Glomerular endothelial cell (primary cell): ENCODE data around the gene SLIT1. TPM values are rescaled to one million over a fixed set of nuclear protein-coding genes. Genes with fewer than 3 reads are reported as not detected.
"Not testable (repeated sequence)": the region's sequence is repeated elsewhere in the genome, so short reads cannot be mapped to it uniquely, and the experiment has no call there.

Experiments used
- DNase-seq: peaks from one replicate; pipeline ENCODE4 v3.0.0-alpha.2; 2011; ENCODE audit warnings: low read depth, low spot score; ENCODE audit errors: extremely low read depth
- total RNA-seq: library from RNA; depleted of rRNA; stranded (reverse); fragments of >200 nt; gene quantifications from 2 replicates; pipeline ENCODE4 v1.2.3, GENCODE V29; 2015

Gene SLIT1
- total RNA-seq, 1 donor from 2014 or later: not detected

DNA sequence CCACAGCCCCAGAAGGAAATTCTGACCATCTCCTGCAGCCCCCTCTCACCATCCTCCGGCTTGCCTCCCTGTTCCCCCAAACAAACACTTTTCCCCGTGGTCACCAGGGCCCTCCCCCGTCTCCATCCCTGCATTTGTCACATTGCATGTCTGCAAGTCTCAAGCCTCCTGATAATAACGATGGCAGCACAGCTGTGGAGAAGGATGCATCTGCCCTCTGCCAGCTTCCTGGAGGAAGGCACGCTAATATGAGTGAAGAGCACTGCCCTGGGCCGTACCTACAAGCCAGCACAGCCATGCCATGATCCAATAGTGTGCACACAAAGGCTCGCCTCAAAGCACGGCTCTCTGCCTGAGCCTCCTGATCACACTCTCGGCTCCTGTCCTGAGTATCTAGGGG, 98.5 kb downstream of the SLIT1 start:
- DNase-seq: no peak

DNA sequence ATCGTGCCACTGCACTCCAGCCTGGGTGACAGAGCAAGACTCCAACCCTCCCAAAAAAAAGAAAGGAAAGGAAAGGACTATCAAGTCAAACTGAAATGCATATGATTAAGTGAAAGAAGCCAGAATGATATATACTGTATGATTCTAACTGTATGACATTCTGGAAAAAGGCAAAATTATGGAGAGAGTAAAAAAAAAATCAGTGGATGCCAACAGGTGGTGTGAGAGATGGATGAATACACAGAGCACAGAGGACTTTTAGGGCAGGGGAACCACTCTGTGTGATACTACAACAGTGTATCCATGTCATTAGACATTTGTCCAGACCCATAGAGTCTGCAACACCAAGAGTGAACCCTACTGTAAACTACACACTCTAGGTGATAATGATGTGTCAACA, 99.2 kb downstream of the SLIT1 start:
- no peak for DNase-seq

DNA sequence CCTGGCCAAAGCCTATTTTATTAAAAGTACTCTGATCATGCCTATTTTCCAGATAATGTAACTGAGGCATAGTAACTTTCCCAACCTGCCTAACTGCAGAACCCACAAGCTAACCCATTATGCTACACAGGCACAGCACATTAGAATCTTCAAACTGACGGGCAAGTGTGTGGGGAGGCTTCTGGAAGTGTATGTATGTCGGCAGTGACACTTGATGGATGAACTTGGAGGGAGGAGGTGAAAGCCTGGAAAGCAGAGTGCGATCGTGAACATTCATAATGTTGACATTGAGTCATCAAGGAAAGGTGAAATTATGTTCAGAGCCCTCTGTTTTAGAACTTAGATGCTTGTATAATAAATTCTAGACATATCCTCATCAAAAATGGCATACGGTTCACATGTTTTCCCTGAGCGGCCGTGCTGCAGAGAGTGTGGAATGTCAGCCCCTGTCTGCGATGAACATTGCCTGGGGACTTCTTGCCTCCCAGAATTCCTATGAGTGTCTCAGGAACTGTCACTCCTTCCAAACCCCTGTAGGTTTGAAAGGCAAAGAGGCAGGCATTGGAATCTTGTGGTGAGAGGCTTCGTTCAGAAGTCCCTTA, 102.4 kb downstream of the SLIT1 start:
- DNase-seq: no peak

DNA sequence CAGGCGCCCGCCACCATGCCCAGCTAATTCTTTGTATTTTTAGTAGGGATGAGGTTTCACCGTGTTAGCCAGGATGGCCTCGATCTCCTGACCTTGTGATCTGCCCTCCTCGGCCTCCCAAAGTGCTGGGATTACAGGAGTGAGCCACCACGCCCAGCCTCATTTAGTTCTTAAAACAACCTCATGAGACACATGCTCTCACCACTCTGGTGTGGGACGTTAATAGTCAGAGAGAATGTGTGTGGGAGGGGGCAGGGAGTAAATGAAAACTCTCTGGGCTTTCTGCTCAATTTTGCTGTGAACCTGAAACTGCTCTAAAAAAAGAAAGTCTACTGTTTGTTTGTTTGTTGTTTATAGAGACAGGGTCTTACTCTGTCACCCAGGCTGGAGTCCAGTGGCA, 103.2 kb downstream of the SLIT1 start:
- DNase-seq: not testable (repeated sequence)

- peak; percentile 10 for DNase-seq
These were observed 104.0 kb downstream of the SLIT1 start for GRCh38 chr10:97081621-97082235.

DNA sequence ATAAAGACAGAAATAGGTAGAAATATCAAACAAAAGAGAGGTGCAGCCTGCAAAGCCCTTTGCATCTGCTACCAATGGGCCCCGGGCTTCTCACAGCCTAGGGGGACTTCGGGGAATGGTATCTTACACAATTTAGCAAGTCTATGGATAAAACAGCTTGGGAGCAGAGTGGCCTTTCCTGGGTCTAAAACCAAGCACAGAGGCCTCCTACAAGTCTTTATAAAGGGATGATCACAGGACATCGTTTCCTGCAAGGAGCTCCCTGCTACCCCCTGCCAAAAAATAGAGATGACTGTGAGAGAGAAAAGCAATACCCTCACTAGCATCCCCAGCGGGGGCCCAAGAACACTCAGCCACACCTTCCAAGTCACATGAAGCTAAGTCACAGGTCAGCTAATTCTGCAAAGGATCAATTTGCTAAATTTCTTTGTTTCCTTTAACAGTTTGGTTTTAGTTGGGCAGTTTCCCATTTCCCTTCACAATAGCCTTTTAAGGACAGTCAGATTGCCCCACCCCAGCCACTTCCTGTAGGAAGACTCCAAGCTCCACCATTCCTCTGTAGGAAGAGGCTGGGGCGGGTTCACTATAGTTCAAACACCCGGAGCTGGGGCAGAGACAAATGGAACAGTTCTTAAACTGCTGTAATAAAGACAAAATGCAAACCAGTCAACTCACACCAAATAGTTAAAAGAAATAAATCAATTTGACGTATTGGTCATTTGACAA, 105.5 kb downstream of the SLIT1 start:
- DNase-seq: no peak

- no peak for DNase-seq
These were observed 106.3 kb downstream of the SLIT1 start for GRCh38 chr10:97079448-97079847.

- no peak for DNase-seq
These were observed 106.8 kb downstream of the SLIT1 start for GRCh38 chr10:97078938-97079445.

DNA sequence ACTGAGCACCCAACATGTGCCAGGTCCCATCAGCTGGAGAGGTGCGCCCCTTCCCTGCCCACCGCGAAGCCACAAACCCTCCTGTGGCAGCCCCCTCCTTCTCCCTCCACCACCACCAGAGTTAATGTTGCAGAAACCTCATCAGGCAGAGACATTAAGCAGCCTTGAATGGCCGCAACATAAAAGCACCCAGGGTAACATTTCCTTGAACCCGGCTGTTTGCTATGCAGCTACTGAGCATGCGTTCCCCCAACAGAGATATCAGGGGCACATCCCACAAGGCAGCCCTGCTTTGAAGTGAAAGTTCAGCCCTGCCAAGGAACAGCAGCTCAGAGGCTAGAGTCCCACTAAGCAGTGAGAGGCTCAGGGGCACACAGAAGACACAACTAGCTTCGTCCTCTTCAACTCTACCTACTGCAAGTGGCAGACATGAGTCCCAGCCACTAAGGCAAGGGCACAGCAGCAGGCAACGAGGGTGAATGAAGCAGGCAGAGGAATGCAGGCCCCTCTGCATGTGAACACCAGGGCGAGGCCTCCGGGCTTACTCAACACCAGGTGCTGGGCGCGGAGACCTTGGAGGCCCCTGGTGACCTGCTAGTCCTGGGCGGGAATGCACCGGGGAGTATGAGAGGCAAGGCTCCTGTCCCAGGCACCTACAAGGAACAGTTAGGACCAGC, 107.4 kb downstream of the SLIT1 start:
- DNase-seq: no peak

DNA sequence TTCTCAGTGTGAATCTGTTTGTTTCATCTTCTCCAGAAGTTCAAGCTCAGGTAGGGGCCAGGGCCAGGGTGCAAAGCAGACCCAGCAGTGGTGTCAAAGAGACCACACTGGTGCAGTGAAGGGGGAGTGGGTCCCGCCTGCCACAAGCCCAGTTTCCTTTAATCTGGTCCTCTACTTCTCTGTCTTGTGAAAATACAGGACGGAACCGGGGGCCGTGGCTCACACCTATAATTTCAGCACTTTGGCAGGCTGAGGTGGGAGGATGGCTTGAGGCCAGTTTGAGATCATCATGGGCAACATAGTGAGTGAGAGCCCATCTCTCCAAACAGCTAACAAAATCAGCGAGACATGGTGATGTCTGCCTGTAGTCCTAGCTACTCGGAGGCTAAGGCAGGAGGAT, 109.0 kb downstream of the SLIT1 start:
- no peak for DNase-seq

DNA sequence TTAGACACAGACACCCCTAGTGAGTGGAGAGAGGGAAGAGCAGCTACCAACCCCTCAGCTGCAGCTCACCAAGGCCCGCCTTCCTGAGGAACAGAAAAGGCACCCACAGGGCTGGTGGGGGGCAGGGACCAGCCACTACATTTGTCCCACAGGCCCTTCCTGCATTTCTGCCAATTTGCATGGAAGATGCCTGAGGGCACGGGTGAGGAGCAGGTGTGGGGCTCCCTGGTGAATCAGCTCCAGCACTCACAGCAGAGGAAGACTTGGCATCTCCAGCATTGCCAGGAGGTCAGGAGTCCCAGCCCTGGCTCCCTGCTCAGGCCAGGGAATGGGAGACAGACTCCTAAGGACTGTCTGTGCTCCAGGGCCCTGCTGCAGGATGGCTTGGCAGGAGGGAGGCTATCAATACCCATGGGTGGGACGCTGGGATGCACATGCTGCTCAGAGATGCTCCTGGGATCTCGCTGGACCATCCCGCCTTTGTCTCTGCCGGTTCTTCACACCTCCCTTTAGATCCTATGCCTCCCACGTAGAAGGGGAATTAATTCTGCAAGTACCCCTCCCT, 109.7 kb downstream of the SLIT1 start:
- DNase-seq: no peak

DNA sequence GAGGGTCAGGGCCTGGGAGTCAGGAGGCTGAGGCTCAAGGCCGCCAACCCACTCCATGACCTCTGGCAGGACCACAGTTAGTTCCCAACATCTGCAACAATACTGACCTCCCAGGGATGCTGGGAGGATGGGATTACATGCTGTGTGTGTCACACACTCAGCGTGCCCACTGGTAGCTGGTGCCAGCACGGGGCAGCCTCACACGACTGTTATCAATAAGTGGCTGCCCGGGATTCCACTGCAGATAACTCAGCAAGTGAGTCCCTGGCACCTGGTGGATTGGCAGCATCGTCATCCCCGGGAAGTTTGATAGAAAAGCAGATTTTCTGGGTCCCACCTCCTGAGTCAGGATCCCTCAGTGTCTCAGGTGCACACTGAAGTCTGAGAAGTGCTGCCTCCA, 110.3 kb downstream of the SLIT1 start:
- DNase-seq: no peak

DNA sequence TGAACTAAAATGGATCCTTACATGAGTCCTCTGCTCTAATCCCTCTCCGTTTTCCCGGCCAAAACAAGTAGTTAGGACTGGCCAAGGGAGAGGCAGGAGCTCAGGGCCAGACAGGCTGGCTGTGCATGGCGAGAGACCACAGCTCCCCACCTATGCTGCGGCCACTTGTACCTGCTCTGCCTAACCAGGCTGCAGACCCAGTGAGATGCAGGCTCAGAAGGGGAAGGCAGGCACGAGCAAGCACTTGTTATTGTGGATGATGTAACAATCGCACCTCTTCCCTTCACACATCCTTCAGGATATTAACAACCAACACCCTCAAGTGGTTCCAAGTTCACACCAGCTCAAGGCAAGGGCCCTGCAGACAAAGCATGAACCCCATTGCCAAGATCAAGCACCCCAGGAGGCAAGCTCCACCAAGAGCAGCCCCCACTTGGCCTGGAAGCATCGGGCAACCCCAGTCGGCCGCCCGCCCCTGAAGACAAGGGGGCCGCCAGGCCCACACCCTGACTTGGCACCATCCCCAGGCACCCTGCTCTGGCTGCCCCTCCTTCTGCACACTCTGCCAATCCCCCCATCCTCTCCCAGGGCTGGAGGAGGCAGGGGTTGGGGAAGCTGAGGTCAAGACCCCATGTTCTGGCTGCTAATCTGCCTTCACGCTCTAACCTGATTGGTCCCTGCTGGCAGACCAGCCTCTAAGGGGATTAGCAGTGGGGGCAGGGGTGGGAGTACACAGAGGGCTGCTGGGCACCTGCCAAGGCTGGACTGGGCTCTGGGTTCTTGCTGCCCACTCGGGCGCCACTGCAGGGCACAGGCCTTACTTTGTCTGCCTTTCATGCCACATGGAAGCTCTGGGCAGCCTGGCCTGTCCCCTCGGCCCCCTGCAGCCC, 111.3 kb downstream of the SLIT1 start:
- no peak for DNase-seq

- peak; percentile 34 for DNase-seq
These were observed 112.7 kb downstream of the SLIT1 start for GRCh38 chr10:97072851-97073665.

DNA sequence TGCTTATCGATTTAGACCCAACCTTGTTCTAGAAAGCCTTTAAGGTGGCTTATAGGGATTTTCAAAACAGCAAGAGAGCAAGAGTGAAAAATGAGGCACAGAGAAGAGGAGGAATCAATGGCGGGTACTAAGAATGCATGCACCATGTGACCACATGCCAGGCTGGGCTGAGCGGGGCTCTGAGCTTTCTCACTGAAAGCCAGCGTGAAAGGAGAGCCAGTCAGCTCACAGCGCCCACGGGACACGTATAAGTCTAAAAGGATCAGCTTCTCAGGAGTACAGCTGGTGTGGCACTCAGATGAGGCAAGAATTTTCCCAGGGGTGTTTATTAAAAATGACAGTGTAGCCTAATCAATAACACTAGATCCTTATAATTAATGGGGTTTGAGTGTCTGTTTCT, 114.3 kb downstream of the SLIT1 start:
- DNase-seq: no peak

DNA sequence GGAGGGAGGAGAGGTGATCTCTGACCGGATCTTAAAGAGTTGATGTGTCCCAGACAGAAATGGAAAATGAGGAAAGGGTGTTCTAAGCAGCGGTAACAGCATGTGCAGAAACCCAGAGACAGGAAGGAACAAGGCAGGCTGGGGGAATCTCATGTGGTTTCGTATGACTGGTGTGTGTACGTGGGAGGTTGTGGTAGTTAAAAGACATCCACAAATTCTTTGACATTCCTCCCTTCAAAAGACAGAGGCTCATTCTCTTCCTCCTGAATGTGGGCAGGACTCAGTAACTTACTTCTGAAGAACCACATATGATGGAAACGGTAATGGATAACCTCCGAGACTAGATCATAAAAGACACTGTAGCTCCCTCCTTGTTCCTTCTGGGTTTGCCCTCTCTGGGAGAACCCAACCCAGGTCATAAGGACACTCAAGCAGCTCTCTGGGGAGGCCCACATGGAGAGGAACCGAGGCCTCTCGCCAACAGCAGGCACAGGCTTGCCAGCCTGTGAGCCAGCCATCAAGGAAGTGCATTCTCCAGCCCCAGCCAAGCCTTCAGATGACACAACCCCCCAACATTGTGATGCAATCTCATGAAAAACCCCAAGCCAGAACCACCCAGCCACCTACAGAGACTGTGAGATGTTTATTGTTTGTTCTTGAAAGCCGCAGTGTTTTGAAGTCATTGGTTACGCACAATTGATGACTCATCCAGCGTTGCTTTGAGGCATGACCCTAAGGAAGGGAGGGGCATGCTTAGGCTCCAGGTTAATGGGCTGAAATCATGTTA, 116.0 kb downstream of the SLIT1 start:
- DNase-seq: no peak

DNA sequence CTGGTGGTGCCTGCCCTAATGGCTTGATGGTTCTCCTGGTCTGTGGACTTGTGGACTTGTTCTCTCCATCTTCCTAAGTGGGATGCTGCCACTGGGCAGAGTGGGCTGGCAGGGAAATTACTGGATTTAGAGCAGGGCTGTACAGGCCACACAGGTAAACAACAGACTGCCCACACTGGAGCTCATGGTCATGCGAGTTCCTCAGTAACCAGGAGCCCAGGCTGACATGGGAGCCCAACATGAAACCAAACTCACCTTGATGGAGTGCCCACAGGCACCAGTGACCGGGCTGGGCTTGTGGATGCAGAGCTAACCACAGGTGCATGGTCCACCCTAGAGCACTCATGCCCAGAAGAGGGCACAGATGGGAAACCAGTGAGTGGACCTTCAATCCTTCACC, 116.7 kb downstream of the SLIT1 start:
- no peak for DNase-seq

- no peak for DNase-seq
These were observed 117.9 kb downstream of the SLIT1 start for GRCh38 chr10:97067716-97068391.
